ENCODE data around the gene BMP4.

The BMP4 gene

GRCh38 chr14:53983112-53983511 lies 26.5 kb upstream of the BMP4 start:
- ATAC-seq (ENCODE audit: low read depth) (no peak), DNase-seq (ENCODE audit: low spot score) (no peak)
- Histone ChIP-seq H3K36me3 (ENCODE audit: low read depth) (no peaks in the 10 kb centered on the region), H3K4me3 (ENCODE audit: severe bottlenecking) (no peak overlapping the region), H3K27ac (ENCODE audit: poor library complexity, severe bottlenecking) (no peak overlapping the region), H3K4me1 (ENCODE audit: insufficient read depth, poor library complexity, severe bottlenecking) (no peaks in the 10 kb centered on the region), H3K27me3 (ENCODE audit: insufficient read depth, poor library complexity, severe bottlenecking) (no peaks in the 10 kb centered on the region), H3K9me3 (ENCODE audit: severe bottlenecking) (no peaks in the 10 kb centered on the region)
- no peak for TF ChIP-seq CTCF (IDR thresholded peaks at IDR 0.05; ENCODE audit: poor library complexity, severe bottlenecking)

GRCh38 chr14:53982546-53982945 lies 25.9 kb upstream of the BMP4 start:
- TF ChIP-seq CTCF (IDR thresholded peaks at IDR 0.05; ENCODE audit: poor library complexity, severe bottlenecking), result no peak
- no peak overlapping the region for H3K27ac ChIP-seq (ENCODE audit: poor library complexity, severe bottlenecking)
- no peaks in the 10 kb centered on the region for H3K4me1 ChIP-seq (ENCODE audit: insufficient read depth, poor library complexity, severe bottlenecking)
- no peak overlapping the region for H3K4me3 ChIP-seq (ENCODE audit: severe bottlenecking)
- no peaks in the 10 kb centered on the region for H3K27me3 ChIP-seq (ENCODE audit: insufficient read depth, poor library complexity, severe bottlenecking)
- DNase-seq (ENCODE audit: low spot score), result no peak
- ATAC-seq (ENCODE audit: low read depth), result no peak
- H3K9me3 ChIP-seq (ENCODE audit: severe bottlenecking), result no peaks in the 10 kb centered on the region
- no peaks in the 10 kb centered on the region for H3K36me3 ChIP-seq (ENCODE audit: low read depth)

- H3K27ac ChIP-seq (ENCODE audit: poor library complexity, severe bottlenecking), result no peak overlapping the region
- H3K36me3 ChIP-seq (ENCODE audit: low read depth), result no peaks in the 10 kb centered on the region
- TF ChIP-seq CTCF (IDR thresholded peaks at IDR 0.05; ENCODE audit: poor library complexity, severe bottlenecking), result no peak
- no peaks in the 10 kb centered on the region for H3K9me3 ChIP-seq (ENCODE audit: severe bottlenecking)
- DNase-seq (ENCODE audit: low spot score) (no peak), ATAC-seq (ENCODE audit: low read depth) (peak; percentile 51; the same call in 1 of the 3 replicates)
- H3K4me1 ChIP-seq (ENCODE audit: insufficient read depth, poor library complexity, severe bottlenecking), result no peaks in the 10 kb centered on the region
- H3K4me3 ChIP-seq (ENCODE audit: severe bottlenecking), result no peak overlapping the region
- no peaks in the 10 kb centered on the region for H3K27me3 ChIP-seq (ENCODE audit: insufficient read depth, poor library complexity, severe bottlenecking)
These were observed 23.4 kb upstream of the BMP4 start for GRCh38 chr14:53979747-53980642.

GRCh38 chr14:53979113-53979681 lies 22.6 kb upstream of the BMP4 start:
- Histone ChIP-seq H3K27me3 (ENCODE audit: insufficient read depth, poor library complexity, severe bottlenecking) (no peaks in the 10 kb centered on the region), H3K4me3 (ENCODE audit: severe bottlenecking) (no peak overlapping the region), H3K36me3 (ENCODE audit: low read depth) (no peaks in the 10 kb centered on the region), H3K27ac (ENCODE audit: poor library complexity, severe bottlenecking) (no peak overlapping the region), H3K4me1 (ENCODE audit: insufficient read depth, poor library complexity, severe bottlenecking) (no peaks in the 10 kb centered on the region), H3K9me3 (ENCODE audit: severe bottlenecking) (no peaks in the 10 kb centered on the region)
- DNase-seq (ENCODE audit: low spot score) (no peak), ATAC-seq (ENCODE audit: low read depth) (no peak)
- TF ChIP-seq CTCF (IDR thresholded peaks at IDR 0.05; ENCODE audit: poor library complexity, severe bottlenecking), result no peak

DNA sequence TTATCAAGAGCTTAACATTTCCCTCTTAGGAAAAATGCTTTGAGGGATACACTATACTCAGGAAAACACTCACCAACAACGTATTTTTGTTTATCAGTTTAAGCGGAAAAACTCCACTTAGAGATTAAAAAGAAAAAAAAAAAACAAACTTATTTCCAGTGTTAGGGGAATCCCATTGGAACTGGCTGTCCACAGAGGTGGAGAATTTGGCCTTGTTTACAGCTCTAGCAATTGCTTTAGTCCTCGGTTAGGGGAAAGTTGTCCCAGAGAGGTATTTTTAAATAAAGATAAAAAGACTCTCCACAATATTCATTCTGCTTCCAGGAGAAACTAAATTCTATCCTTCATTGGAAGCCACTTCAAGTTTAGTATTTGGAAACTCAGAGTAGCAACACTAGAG lies 21.6 kb upstream of the BMP4 start:
- ATAC-seq (ENCODE audit: low read depth) (no peak), DNase-seq (ENCODE audit: low spot score) (no peak)
- Histone ChIP-seq H3K36me3 (ENCODE audit: low read depth) (no peaks in the 10 kb centered on the region), H3K4me1 (ENCODE audit: insufficient read depth, poor library complexity, severe bottlenecking) (no peaks in the 10 kb centered on the region), H3K4me3 (ENCODE audit: severe bottlenecking) (no peak overlapping the region), H3K27me3 (ENCODE audit: insufficient read depth, poor library complexity, severe bottlenecking) (no peaks in the 10 kb centered on the region), H3K27ac (ENCODE audit: poor library complexity, severe bottlenecking) (no peak overlapping the region), H3K9me3 (ENCODE audit: severe bottlenecking) (no peaks in the 10 kb centered on the region)
- no peak for TF ChIP-seq CTCF (IDR thresholded peaks at IDR 0.05; ENCODE audit: poor library complexity, severe bottlenecking)

Measured in RWPE2 (cell line).